Liver (tissue), 9 donors: ENCODE data around the gene SNAPC4. TPM values are rescaled to one million over a fixed set of nuclear protein-coding genes. Genes with fewer than 3 reads are reported as not detected.

Source experiments
- DNase-seq: peaks from one replicate; pipeline ENCODE4 v3.0.0-alpha.2; 2017; ENCODE audit warnings: low spot score
- H3K27ac ChIP-seq, 2 donors: one replicate each; pipeline ENCODE4 v1.7.0; 2013; ENCODE audit warnings: inconsistent platforms in 2 of 2, low read length in 2 of 2, control low read depth in 1 of 2, low read depth in 1 of 2, mild to moderate bottlenecking in 1 of 2
- H3K27me3 ChIP-seq, 4 donors: one replicate each; pipeline versions ENCODE4 v1.6.1 to v1.7.0; 2013; ENCODE audit warnings: low read length in 3 of 4, inconsistent platforms in 1 of 4, mild to moderate bottlenecking in 1 of 4, moderate library complexity in 1 of 4; ENCODE audit not compliant: control insufficient read depth in 4 of 4, insufficient read depth in 4 of 4
- H3K36me3 ChIP-seq, 4 donors: one replicate each; pipeline versions ENCODE4 v1.6.1 to v1.7.0; 2013; ENCODE audit warnings: low read length in 3 of 4, mild to moderate bottlenecking in 3 of 4, low read depth in 1 of 4, moderate library complexity in 1 of 4; ENCODE audit not compliant: control insufficient read depth in 4 of 4, insufficient read depth in 3 of 4
- H3K4me1 ChIP-seq, 4 donors: one replicate each; pipeline versions ENCODE4 v1.6.1 to v1.7.0; 2013; ENCODE audit warnings: low read length in 3 of 4, mild to moderate bottlenecking in 3 of 4, moderate library complexity in 1 of 4; ENCODE audit not compliant: control insufficient read depth in 4 of 4, insufficient read depth in 4 of 4
- H3K4me3 ChIP-seq, 3 donors: one replicate each; pipeline versions ENCODE4 v1.6.1 to v1.7.0; 2013; ENCODE audit warnings: low read length in 3 of 3, control low read depth in 1 of 3, low read depth in 1 of 3, mild to moderate bottlenecking in 1 of 3
- H3K9ac ChIP-seq, 2 donors: one replicate each; pipeline ENCODE4 v1.7.0; 2013; ENCODE audit warnings: low read length in 2 of 2, mild to moderate bottlenecking in 2 of 2, moderate library complexity in 2 of 2, control low read depth in 1 of 2, low read depth in 1 of 2
- H3K9me3 ChIP-seq, 4 donors: one replicate each; pipeline versions ENCODE4 v1.6.1 to v1.7.0; 2013; ENCODE audit warnings: low read length in 3 of 4; ENCODE audit not compliant: control insufficient read depth in 4 of 4
- ATF3 ChIP-seq: IDR thresholded peaks from 2 replicates; pipeline ENCODE4 v1.6.1; 2016; ENCODE audit warnings: antibody characterized with exemption
- CTCF ChIP-seq: fragments of 150-350 bp; IDR thresholded peaks from 2 replicates; pipeline ENCODE4 v1.5.1; 2017; ENCODE audit warnings: improper control_type of control experiment, low read depth, low read length; ENCODE audit not compliant: missing input control
- EGR1 ChIP-seq, 2 donors: IDR thresholded peaks; 2 replicates each; pipeline ENCODE4 v1.6.1; 2016 to 2018; ENCODE audit warnings: antibody characterized with exemption in 2 of 2, low read depth in 2 of 2
- FOXA1 ChIP-seq: IDR thresholded peaks from 2 replicates; pipeline ENCODE4 v1.6.1; 2016; ENCODE audit warnings: antibody characterized with exemption
- FOXA2 ChIP-seq: IDR thresholded peaks from 2 replicates; pipeline ENCODE4 v1.6.1; 2016; ENCODE audit warnings: antibody characterized with exemption
- GABPA ChIP-seq, 2 donors: IDR thresholded peaks in 1 of 2; conservative IDR thresholded peaks in 1 of 2; 2 replicates each; pipeline ENCODE4 v1.6.1; 2016; ENCODE audit warnings: antibody characterized with exemption in 2 of 2, mild to moderate bottlenecking in 1 of 2, moderate library complexity in 1 of 2
- HNF4A ChIP-seq, 2 donors: conservative IDR thresholded peaks; 2 replicates each; pipeline ENCODE4 v1.6.1; 2016; ENCODE audit warnings: antibody characterized with exemption in 2 of 2, mild to moderate bottlenecking in 2 of 2
- HNF4G ChIP-seq: IDR thresholded peaks from 2 replicates; pipeline ENCODE4 v1.6.1; 2016; ENCODE audit warnings: antibody characterized with exemption
- JUND ChIP-seq, 2 donors: IDR thresholded peaks; 2 replicates each; pipeline ENCODE4 v1.6.1; 2016; ENCODE audit warnings: antibody characterized with exemption in 2 of 2
- MAX ChIP-seq: IDR thresholded peaks from 2 replicates; pipeline ENCODE4 v1.6.1; 2016; ENCODE audit warnings: antibody characterized with exemption
- NR2F2 ChIP-seq: IDR thresholded peaks from 2 replicates; pipeline ENCODE4 v1.6.1; 2016; ENCODE audit warnings: antibody characterized with exemption
- RAD21 ChIP-seq, 2 donors: IDR thresholded peaks; 2 replicates each; pipeline ENCODE4 v1.6.1; 2016; ENCODE audit warnings: antibody characterized with exemption in 2 of 2, mild to moderate bottlenecking in 2 of 2
- REST ChIP-seq: IDR thresholded peaks from 2 replicates; pipeline ENCODE4 v1.6.1; 2016; ENCODE audit warnings: antibody characterized with exemption, mild to moderate bottlenecking
- RXRA ChIP-seq, 2 donors: IDR thresholded peaks; 2 replicates each; pipeline ENCODE4 v1.6.1; 2017 to 2018; ENCODE audit warnings: antibody characterized with exemption in 2 of 2, mild to moderate bottlenecking in 1 of 2
- SP1 ChIP-seq: IDR thresholded peaks from 2 replicates; pipeline ENCODE4 v1.6.1; 2018; ENCODE audit warnings: antibody characterized with exemption, mild to moderate bottlenecking
- TAF1 ChIP-seq: conservative IDR thresholded peaks from 2 replicates; pipeline ENCODE4 v1.6.1; 2016; ENCODE audit warnings: antibody characterized with exemption, mild to moderate bottlenecking
- YY1 ChIP-seq: IDR thresholded peaks from 2 replicates; pipeline ENCODE4 v1.6.1; 2016; ENCODE audit warnings: antibody characterized with exemption, mild to moderate bottlenecking
- ZBTB33 ChIP-seq: IDR thresholded peaks from 2 replicates; pipeline ENCODE4 v1.6.1; 2016; ENCODE audit warnings: antibody characterized with exemption
- WGBS: extraction: QIAGEN DNeasy Blood & Tissue Kit; methylation state at CpG from one replicate; pipeline ENCODE4 v1.1.7; 2013; 5-methylcytosine and 5-hydroxymethylcytosine counted together
- polyA plus RNA-seq, 2 donors: library from polyadenylated mRNA; stranded (reverse) in 1 of 2; unstranded in 1 of 2; fragments of 200-250 nt in 1 of 2; fragments of >200 nt in 1 of 2; fragmentation: Nextera tagmentation in 1 of 2; extraction: Ambion mirVana in 1 of 2; gene quantifications; one replicate each; pipeline versions ENCODE4 v1.2.1 to v1.2.3, GENCODE V29; 2013 to 2015
- total RNA-seq, 2 donors: library from RNA; depleted of rRNA; stranded (reverse); fragments of >200 nt; gene quantifications; one replicate each; pipeline ENCODE4 v1.2.3, GENCODE V29; 2014
- donor health status: healthy.
- donor health status: healthy.
- donor health status: healthy.
- donor health status: healthy.
- donor health status: healthy.

The SNAPC4 gene
- total and polyA plus RNA-seq, 4 donors = 0.75 to 4.2 (median 3.1) TPM

- Histone ChIP-seq H3K4me1 (peaks cover 0 to 17% (median 6%) of the 10 kb centered on the region in 4 donors), H3K9me3 (no peaks in the 10 kb centered on the region), H3K27me3 (no peaks in the 10 kb centered on the region), H3K36me3 (peaks cover 6 to 63% (median 23%) of the 10 kb centered on the region in 4 donors), H3K4me3 (no peak overlapping the region), H3K9ac (no peak overlapping the region), H3K27ac (no peak overlapping the region)
- no peak for DNase-seq
- 95% methylated on average over 25 of the region's 25 CpGs for WGBS
- TF ChIP-seq ATF3 (no peak), FOXA1 (no peak), EGR1 (IDR thresholded peaks at IDR 0.05; ENCODE audit: low read depth in 2 of 2) (no peak), RAD21 (IDR thresholded peaks at IDR 0.05) (no peak), GABPA (IDR thresholded peaks at IDR 0.05 in 1 of 2, conservative IDR thresholded peaks at IDR 0.05 in 1 of 2) (no peak), YY1 (no peak), ZBTB33 (no peak), HNF4A (conservative IDR thresholded peaks at IDR 0.05) (no peak), FOXA2 (no peak), SP1 (no peak), RXRA (IDR thresholded peaks at IDR 0.05) (no peak), CTCF (no peak), HNF4G (no peak), TAF1 (no peak), REST (no peak), JUND (IDR thresholded peaks at IDR 0.05) (no peak), NR2F2 (no peak), MAX (no peak)
These were observed 17.9 kb downstream of the SNAPC4 start for GRCh38 chr9:136381966-136382513.
